ENCODE results near the gene RXYLT1. TPM values are rescaled to one million over a fixed set of nuclear protein-coding genes. Genes with fewer than 3 reads are reported as not detected.
A peak's percentile ranks its signal among the peaks of the same experiment; 100 is the strongest.
"Not testable (repeated sequence)": the region's sequence is repeated elsewhere in the genome, so short reads cannot be mapped to it uniquely, and the experiment has no call there.

RXYLT1 gene
- total RNA-seq, 1 experiment from 2014 or later = 24.8 TPM

- H3K36me3 ChIP-seq = peaks cover 6% of the 10 kb centered on the region
- H3K4me1 ChIP-seq (replicated peaks) = peaks cover 14% of the 10 kb centered on the region
- no peaks in the 10 kb centered on the region for H3K27me3 ChIP-seq (replicated peaks)
- no peak overlapping the region for H3K4me3 ChIP-seq
- no peaks in the 10 kb centered on the region for H3K9me3 ChIP-seq (replicated peaks)
- H3K27ac ChIP-seq = no peak overlapping the region
- DNase-seq (ENCODE audit: low read depth in 1 of 2, low spot score in 2 of 2) = peak in 1 of 2 experiments; percentile 17
Measured at GRCh38 chr12:63841571-63841970, 61.9 kb downstream of the RXYLT1 start.

DNA sequence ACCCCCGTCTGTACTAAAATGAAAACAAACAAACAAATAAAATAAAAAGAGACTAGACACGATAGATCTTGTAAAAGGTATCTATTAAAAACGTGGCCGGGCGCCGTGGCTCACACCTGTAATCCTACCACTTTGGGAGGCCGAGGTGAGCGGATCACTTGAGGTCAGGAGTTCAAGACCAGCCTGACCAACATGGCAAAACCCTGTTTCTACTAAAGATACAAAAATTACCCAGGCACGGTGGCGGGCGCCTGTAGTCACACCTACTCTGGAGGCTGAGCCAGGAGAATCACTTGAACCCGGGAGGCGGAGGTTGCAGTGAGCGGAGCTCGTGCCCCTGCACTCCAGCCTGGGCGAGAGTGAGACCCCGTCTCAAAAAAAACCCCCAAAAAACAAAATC, 63.0 kb downstream of the RXYLT1 start:
- H3K36me3 ChIP-seq; H3K4me3 ChIP-seq; H3K9me3 ChIP-seq (replicated peaks); H3K27me3 ChIP-seq (replicated peaks); H3K27ac ChIP-seq; DNase-seq (ENCODE audit: low read depth in 1 of 2, low spot score in 2 of 2): not testable (repeated sequence)
- H3K4me1 ChIP-seq (replicated peaks) = peaks cover 15% of the 10 kb centered on the region

GRCh38 chr12:63843254-63843720, 63.6 kb downstream of the RXYLT1 start:
- no peaks in the 10 kb centered on the region for H3K27me3 ChIP-seq (replicated peaks)
- no peak for DNase-seq (ENCODE audit: low read depth in 1 of 2, low spot score in 2 of 2)
- peaks cover 6% of the 10 kb centered on the region for H3K36me3 ChIP-seq
- H3K27ac ChIP-seq = peak overlapping the region; percentile 22
- peaks cover 15% of the 10 kb centered on the region for H3K4me1 ChIP-seq (replicated peaks)
- H3K4me3 ChIP-seq = peak overlapping the region; percentile 87
- H3K9me3 ChIP-seq (replicated peaks) = no peaks in the 10 kb centered on the region

GRCh38 chr12:63843721-63844390, 64.1 kb downstream of the RXYLT1 start:
- Histone ChIP-seq H3K27me3 (replicated peaks) (no peaks in the 10 kb centered on the region), H3K9me3 (replicated peaks) (no peaks in the 10 kb centered on the region), H3K4me3 (peak overlapping the region; percentile 87), H3K36me3 (peaks cover 6% of the 10 kb centered on the region), H3K4me1 (replicated peaks) (peaks cover 15% of the 10 kb centered on the region), H3K27ac (peak overlapping the region; percentile 78)
- peak; percentile 95 to 97 for DNase-seq (ENCODE audit: low read depth in 1 of 2, low spot score in 2 of 2)

GRCh38 chr12:63844391-63845341, 65.0 kb downstream of the RXYLT1 start, which contains the start of gene SRGAP1:
TSS of gene SRGAP1 (plus strand) at chr12:63844700. CDS start at chr12:63844817, 117 bp downstream.
- peaks cover 15% of the 10 kb centered on the region for H3K4me1 ChIP-seq (replicated peaks)
- H3K4me3 ChIP-seq = peak within 1 kb of the TSS; percentile 87
- DNase-seq (ENCODE audit: low read depth in 1 of 2, low spot score in 2 of 2) = peak; percentile 58 to 75
- H3K27ac ChIP-seq = peak within 1 kb of the TSS; percentile 78
- H3K36me3 ChIP-seq = peaks cover 6% of the 10 kb centered on the region
- no peaks in the 10 kb centered on the region for H3K9me3 ChIP-seq (replicated peaks)
- H3K27me3 ChIP-seq (replicated peaks) = no peaks in the 10 kb centered on the region

GRCh38 chr12:63845726-63846125, 66.0 kb downstream of the RXYLT1 start:
- Histone ChIP-seq H3K4me3 (peak overlapping the region; percentile 87), H3K9me3 (replicated peaks) (no peaks in the 10 kb centered on the region), H3K4me1 (replicated peaks) (peaks cover 15% of the 10 kb centered on the region), H3K27ac (no peak overlapping the region), H3K27me3 (replicated peaks) (no peaks in the 10 kb centered on the region), H3K36me3 (peaks cover 6% of the 10 kb centered on the region)
- peak in 1 of 2 experiments; percentile 43 for DNase-seq (ENCODE audit: low read depth in 1 of 2, low spot score in 2 of 2)

- Histone ChIP-seq H3K27me3 (replicated peaks) (no peaks in the 10 kb centered on the region), H3K27ac (no peak overlapping the region), H3K4me1 (replicated peaks) (peaks cover 15% of the 10 kb centered on the region), H3K4me3 (peak overlapping the region; percentile 87), H3K9me3 (replicated peaks) (no peaks in the 10 kb centered on the region), H3K36me3 (peaks cover 6% of the 10 kb centered on the region)
- no peak for DNase-seq (ENCODE audit: low read depth in 1 of 2, low spot score in 2 of 2)
Measured at GRCh38 chr12:63846238-63846967, 66.7 kb downstream of the RXYLT1 start.

DNA sequence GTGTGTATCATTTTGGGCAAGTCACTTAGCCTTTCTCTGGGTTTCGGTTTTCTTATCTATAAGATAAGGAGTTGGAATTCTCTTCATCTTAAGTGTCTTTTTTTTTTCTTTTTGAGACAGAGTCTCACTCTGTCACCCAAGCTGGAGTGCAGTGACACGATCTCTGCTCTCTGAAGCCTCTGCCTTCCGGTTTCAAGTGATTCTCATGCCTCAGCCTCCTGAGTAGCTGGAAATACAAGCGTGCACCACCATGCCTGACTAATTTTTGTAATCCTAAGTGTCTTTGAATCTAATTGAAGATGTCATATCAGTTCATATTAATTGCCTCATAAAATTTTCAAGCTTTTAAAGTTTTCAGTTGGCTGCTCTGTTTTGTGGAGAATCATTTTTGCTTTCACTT, 68.7 kb downstream of the RXYLT1 start:
- Histone ChIP-seq H3K4me3 (no peak overlapping the region), H3K27ac (no peak overlapping the region), H3K9me3 (replicated peaks) (no peaks in the 10 kb centered on the region), H3K27me3 (replicated peaks) (no peaks in the 10 kb centered on the region), H3K4me1 (replicated peaks) (peaks cover 11% of the 10 kb centered on the region), H3K36me3 (peaks cover 6% of the 10 kb centered on the region)
- DNase-seq (ENCODE audit: low read depth in 1 of 2, low spot score in 2 of 2) = no peak

DNA sequence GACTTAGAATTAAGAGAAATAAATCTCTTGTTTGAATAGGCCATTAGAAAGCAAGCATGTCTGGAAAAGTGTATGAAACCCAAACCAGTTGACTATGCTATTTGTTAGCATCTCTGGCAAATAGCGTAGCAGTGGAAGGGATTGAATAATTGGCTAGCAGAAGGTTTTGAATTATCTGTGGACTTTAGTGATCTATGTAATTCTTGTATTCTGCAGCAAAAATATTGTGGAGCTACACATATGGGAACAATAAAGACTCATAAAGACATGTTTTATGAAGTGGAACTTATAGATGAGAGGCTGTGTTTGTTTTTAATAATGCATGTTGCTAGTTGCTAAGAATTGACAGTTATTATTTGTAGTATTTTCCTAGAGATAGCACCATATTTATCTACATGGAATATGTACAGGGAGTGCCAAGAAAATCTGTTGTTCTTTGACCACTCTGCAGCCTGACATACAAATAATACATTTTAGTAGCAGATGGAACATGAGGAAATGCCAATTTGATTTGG, 69.5 kb downstream of the RXYLT1 start:
- Histone ChIP-seq H3K27ac (no peak overlapping the region), H3K4me1 (replicated peaks) (peaks cover 11% of the 10 kb centered on the region), H3K9me3 (replicated peaks) (no peaks in the 10 kb centered on the region), H3K4me3 (no peak overlapping the region), H3K36me3 (peaks cover 3% of the 10 kb centered on the region), H3K27me3 (replicated peaks) (no peaks in the 10 kb centered on the region)
- no peak for DNase-seq (ENCODE audit: low read depth in 1 of 2, low spot score in 2 of 2)

- no peak for DNase-seq (ENCODE audit: low read depth in 1 of 2, low spot score in 2 of 2)
- no peaks in the 10 kb centered on the region for H3K27me3 ChIP-seq (replicated peaks)
- H3K36me3 ChIP-seq = no peaks in the 10 kb centered on the region
- no peak overlapping the region for H3K4me3 ChIP-seq
- H3K27ac ChIP-seq = no peak overlapping the region
- no peaks in the 10 kb centered on the region for H3K9me3 ChIP-seq (replicated peaks)
- peaks cover 11% of the 10 kb centered on the region for H3K4me1 ChIP-seq (replicated peaks)
Measured at GRCh38 chr12:63849641-63850040, 69.9 kb downstream of the RXYLT1 start.

DNA sequence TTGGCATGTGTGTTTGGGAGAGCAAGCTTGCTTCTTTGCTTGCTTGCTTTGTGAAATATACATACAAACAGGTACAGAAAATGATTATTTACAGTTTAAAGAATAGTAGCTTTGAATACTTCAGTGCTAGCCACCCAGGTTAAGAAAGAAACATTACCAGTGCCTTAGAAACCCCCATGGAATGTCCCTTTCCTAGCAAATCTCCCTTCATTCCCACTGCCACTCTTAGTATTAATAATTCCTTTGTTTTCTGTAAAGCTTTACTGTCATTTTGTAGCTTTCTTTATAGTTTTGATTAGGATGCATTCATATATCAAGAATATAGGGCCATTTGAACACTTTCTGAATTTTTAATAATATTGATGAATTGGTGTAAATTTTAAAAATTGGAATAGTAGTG, 74.3 kb downstream of the RXYLT1 start:
- DNase-seq (ENCODE audit: low read depth in 1 of 2, low spot score in 2 of 2) = no peak
- H3K27me3 ChIP-seq (replicated peaks) = no peaks in the 10 kb centered on the region

DNA sequence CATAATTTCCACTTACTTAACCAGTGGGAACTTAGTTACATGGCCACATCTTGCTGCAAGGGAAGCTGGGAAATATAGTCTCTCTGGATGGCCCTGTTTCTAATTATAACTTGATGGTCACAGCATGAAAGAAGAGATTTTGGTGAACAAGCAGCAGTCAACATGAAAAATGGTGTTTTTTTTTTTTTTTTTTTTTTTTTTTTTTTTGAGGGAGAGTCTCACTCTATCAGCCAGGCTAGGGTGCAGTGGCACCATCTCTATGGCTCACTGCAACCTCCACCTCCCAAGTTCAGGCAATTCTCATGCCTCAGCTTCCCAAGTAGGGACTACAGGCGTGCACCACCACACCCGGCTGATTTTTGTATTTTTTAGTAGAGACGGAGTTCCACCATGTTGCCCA, 75.6 kb downstream of the RXYLT1 start:
- no peak overlapping the region for H3K27ac ChIP-seq
- H3K4me1 ChIP-seq (replicated peaks) = peaks cover 5% of the 10 kb centered on the region
- no peak for DNase-seq (ENCODE audit: low read depth in 1 of 2, low spot score in 2 of 2)
- H3K9me3 ChIP-seq (replicated peaks) = no peaks in the 10 kb centered on the region
- no peaks in the 10 kb centered on the region for H3K27me3 ChIP-seq (replicated peaks)
- no peak overlapping the region for H3K4me3 ChIP-seq
- H3K36me3 ChIP-seq = no peaks in the 10 kb centered on the region

More for the DNA sequence above, 74.3 kb downstream of the RXYLT1 start:
- Histone ChIP-seq H3K4me3 (no peak overlapping the region), H3K4me1 (replicated peaks) (peaks cover 5% of the 10 kb centered on the region), H3K9me3 (replicated peaks) (no peaks in the 10 kb centered on the region), H3K36me3 (no peaks in the 10 kb centered on the region), H3K27ac (no peak overlapping the region)
